K562 (cell line): Measurements from ENCODE around the gene COX20. TPM values are rescaled to one million over a fixed set of nuclear protein-coding genes. Genes with fewer than 3 reads are reported as not detected.
A peak's percentile ranks its signal among the peaks of the same experiment; 100 is the strongest.

Source experiments
- ATAC-seq: fragments of 200-7000 bp; cut with Tn5 transposase; 3 replicates; pipeline ENCODE4 v1.9.1; 2020; ENCODE audit warnings: moderate library complexity
- BruUV-seq: library from RNA; stranded (reverse); fragments of 400-500 nt; replicated peaks from 2 replicates; lab custom pipeline; 2021; lab: Mats Ljungman, UMichigan
- CTCF ChIA-PET: fragments of 300-600 bp; formaldehyde crosslinking; extraction: SDS; loops from one replicate; lab custom pipeline; 2021; ENCODE audit warnings: low intra/inter-chr PET ratio; lab: Yijun Ruan, JAX
- POLR2A ChIA-PET: fragments of 300-600, 350-650 bp; sonication (Branson Sonifier 250); formaldehyde crosslinking; extraction: SDS; loops from one replicate; lab custom pipeline; 2021; ENCODE audit warnings: antibody characterized with exemption, inconsistent platforms; lab: Yijun Ruan, JAX
- DNase-seq, 4 experiments: peaks; one replicate each; pipeline versions ENCODE4 v3.0.0 to v3.0.0-alpha.2; 2011 to 2018; ENCODE audit warnings: low spot score in 3 of 4, mixed read lengths in 3 of 4; ENCODE audit errors: extremely low read depth in 1 of 4
- FAIRE-seq: peaks from 2 replicates; lab custom pipeline; 2011; peaks lifted over from hg19 to GRCh38; lab: Jason Lieb, UNC
- H2AFZ ChIP-seq: 2 replicates; pipeline ENCODE4 v1.6.0; 2011; ENCODE audit warnings: low read depth, low read length, control low read depth, inconsistent platforms
- H3K27ac ChIP-seq: fragments of 200-600 bp; 3 replicates; pipeline ENCODE4 v1.8.0; 2011; ENCODE audit warnings: low read depth, mild to moderate bottlenecking, control low read depth, inconsistent platforms, low read length, moderate library complexity, mixed read lengths; ENCODE audit errors: extremely low read depth
- H3K27me3 ChIP-seq, 2 experiments: fragments of 300-600 bp in 1 of 2; 2 replicates in 1 of 2; 3 replicates in 1 of 2; pipeline versions ENCODE4 v1.6.0 to v1.8.0; 2011; ENCODE audit warnings: inconsistent platforms in 2 of 2, low read length in 2 of 2, mild to moderate bottlenecking in 1 of 2, mixed read lengths in 1 of 2, moderate library complexity in 1 of 2; ENCODE audit not compliant: control insufficient read depth in 2 of 2, insufficient read depth in 2 of 2
- H3K36me3 ChIP-seq: fragments of 300-600 bp; 3 replicates; pipeline ENCODE4 v1.8.0; 2011; ENCODE audit warnings: mild to moderate bottlenecking, low read length, inconsistent platforms; ENCODE audit not compliant: control insufficient read depth, insufficient read depth
- H3K4me1 ChIP-seq, 2 experiments: fragments of 200-600 bp in 1 of 2; replicated peaks in 1 of 2; 2 replicates in 1 of 2; 3 replicates in 1 of 2; pipeline versions ENCODE4 v1.5.1 to v1.8.0; 2011; ENCODE audit warnings: inconsistent platforms in 2 of 2, low read length in 2 of 2, mild to moderate bottlenecking in 1 of 2, mixed read lengths in 1 of 2, moderate library complexity in 1 of 2; ENCODE audit not compliant: control insufficient read depth in 2 of 2, insufficient read depth in 2 of 2
- H3K4me2 ChIP-seq: 2 replicates; pipeline ENCODE4 v1.6.1; 2011; ENCODE audit warnings: low read length, control low read depth, inconsistent platforms, mixed read lengths; ENCODE audit not compliant: insufficient read depth
- H3K4me3 ChIP-seq: fragments of 200-600 bp; sonication (generic), shearing (Covaris generic); 2 replicates; pipeline ENCODE4 v1.5.1; 2016; ENCODE audit warnings: control low read depth, inconsistent platforms
- H3K79me2 ChIP-seq: fragments of 200-600 bp; 3 replicates; pipeline ENCODE4 v1.8.0; 2011; ENCODE audit warnings: low read length, inconsistent platforms; ENCODE audit not compliant: control insufficient read depth, insufficient read depth
- H3K9ac ChIP-seq, 2 experiments: 2 replicates each; pipeline versions ENCODE4 v1.6.0 to v1.6.1; 2011; ENCODE audit warnings: low read depth in 2 of 2, low read length in 2 of 2, control low read depth in 1 of 2, inconsistent platforms in 1 of 2, mild to moderate bottlenecking in 1 of 2, mixed read lengths in 1 of 2; ENCODE audit not compliant: insufficient read depth in 1 of 2
- H3K9me1 ChIP-seq: one replicate; pipeline ENCODE4 v1.6.0; 2011; ENCODE audit warnings: inconsistent platforms, mild to moderate bottlenecking, low read length, moderate library complexity; ENCODE audit not compliant: control insufficient read depth, insufficient read depth
- H3K9me3 ChIP-seq: replicated peaks from 2 replicates; pipeline ENCODE4 v1.5.1; 2011; ENCODE audit warnings: low read depth, low read length, inconsistent platforms; ENCODE audit not compliant: control insufficient read depth, insufficient read depth
- H4K20me1 ChIP-seq: replicated peaks from 2 replicates; pipeline ENCODE4 v1.6.1; 2011; ENCODE audit warnings: low read length, inconsistent platforms, mixed read lengths; ENCODE audit not compliant: control insufficient read depth, insufficient read depth
- CAMTA2 ChIP-seq: fragments of 250-450 bp; sonication (Bioruptor Pico); conservative IDR thresholded peaks from 2 replicates; pipeline ENCODE4 v1.5.1; 2022
- CBX1 ChIP-seq: sonication (generic); IDR thresholded peaks from 2 replicates; pipeline ENCODE4 v1.6.1; 2016; ENCODE audit warnings: antibody characterized with exemption, low read depth, mild to moderate bottlenecking
- DACH1 ChIP-seq: fragments of 450-650 bp; IDR thresholded peaks from 2 replicates; pipeline ENCODE4 v1.6.1; 2018; ENCODE audit not compliant: partially characterized antibody
- KDM1A ChIP-seq, 2 experiments: fragments of 450-650 bp; IDR thresholded peaks; 2 replicates each; pipeline ENCODE4 v1.6.1; 2016; ENCODE audit warnings: mild to moderate bottlenecking in 2 of 2
- NCOA2 ChIP-seq, 2 experiments: fragments of 450-650 bp; IDR thresholded peaks; 2 replicates each; pipeline ENCODE4 v1.6.1; 2018; ENCODE audit warnings: mild to moderate bottlenecking in 2 of 2, moderate library complexity in 1 of 2; ENCODE audit not compliant: partially characterized antibody in 2 of 2
- SMAD3 ChIP-seq: fragments of 450-650 bp; formaldehyde crosslinking; conservative IDR thresholded peaks from 2 replicates; pipeline ENCODE4 v1.4.0; 2020; ENCODE audit warnings: mild to moderate bottlenecking
- TEAD1 ChIP-seq, 2 experiments: fragments of 450-650 bp in 1 of 2; sonication (generic) in 1 of 2; formaldehyde crosslinking; IDR thresholded peaks; 2 replicates each; pipeline versions ENCODE4 v1.4.0 to v1.8.0; 2020 to 2022; ENCODE audit warnings: mild to moderate bottlenecking in 2 of 2, missing genetic modification reagents in 1 of 2
- TRIM25 ChIP-seq: fragments of 450-650 bp; IDR thresholded peaks from 2 replicates; pipeline ENCODE4 v1.7.0; 2016; ENCODE audit warnings: borderline replicate concordance
- ZBTB2 ChIP-seq: fragments of 450-650 bp; IDR thresholded peaks from 2 replicates; pipeline ENCODE4 v1.6.1; 2016; ENCODE audit warnings: antibody characterized with exemption
- ZBTB26 ChIP-seq: fragments of 450-650 bp; formaldehyde crosslinking; IDR thresholded peaks from 2 replicates; pipeline ENCODE4 v1.4.0; 2022; ENCODE audit warnings: missing genetic modification characterization
- ZNF518B ChIP-seq: fragments of 250-450 bp; sonication (Bioruptor Pico); IDR thresholded peaks from 2 replicates; pipeline ENCODE4 v1.5.0; 2021; ENCODE audit warnings: mild to moderate bottlenecking, moderate library complexity
- ZNF655 ChIP-seq: fragments of 250-450 bp; sonication (Bioruptor Pico); IDR thresholded peaks from 2 replicates; pipeline ENCODE4 v1.5.0; 2021
- ZNF696 ChIP-seq: fragments of 250-450 bp; sonication (Bioruptor Pico); conservative IDR thresholded peaks from 2 replicates; pipeline ENCODE4 v1.4.0; 2020; ENCODE audit warnings: mild to moderate bottlenecking, moderate library complexity
- WGBS: fragments of 100-300 bp; shearing (Covaris generic); methylation state at CpG from one replicate; pipeline ENCODE4 v1.1.6; 2016; ENCODE audit warnings: low coverage, mixed read lengths; ENCODE audit not compliant: insufficient coverage; ENCODE audit errors: missing lambda C conversion rate; 5-methylcytosine and 5-hydroxymethylcytosine counted together
- in situ Hi-C: fragments of 300-500 bp; cut with MboI; formaldehyde crosslinking; loops from 4 replicates; pipeline ENCODE4 v1.15.0; 2018; ENCODE audit warnings: inconsistent platforms, mixed read lengths
- intact Hi-C: fragments of 100-400 bp; cut with micrococcal nuclease; formaldehyde crosslinking; loops from 2 replicates; pipeline ENCODE4 v1.14.2; 2022
- polyA plus RNA-seq, 8 experiments: library from polyadenylated mRNA; depleted of rRNA in 4 of 8; stranded (reverse) in 5 of 8; unstranded in 3 of 8; fragments of >200 nt; fragmentation: Nextera tagmentation in 2 of 8; fragmentation: Illumina TruSeq in 1 of 8; extraction: Ambion mirVana in 2 of 8; extraction: Trizol in 1 of 8; gene quantifications; 2 replicates each; pipeline versions ENCODE4 v1.2.1 to v1.2.3, GENCODE V29; 2011 to 2014; ENCODE audit warnings: inconsistent platforms in 1 of 8, missing spikeins in 1 of 8
- total RNA-seq, 7 experiments: library from RNA; depleted of rRNA in 6 of 7; stranded (reverse); fragments of >200 nt in 6 of 7; fragmentation: Illumina TruSeq in 2 of 7; extraction: Trizol in 2 of 7; gene quantifications; 2 replicates each; pipeline versions ENCODE4 v1.2.1 to v1.2.3, GENCODE V29; 2011 to 2021; ENCODE audit warnings: low replicate concordance in 1 of 7

COX20 gene
- total and polyA plus RNA-seq, 9 of the 15 experiments (the other 6 are each of a cell fraction or from before 2014, with no cell fraction given), result 41.5 to 192 (median 84.3) TPM

- peaks cover 36 to 44% of the 10 kb centered on the region in 2 experiments for H3K27me3 ChIP-seq
- H3K79me2 ChIP-seq, result no peaks in the 10 kb centered on the region
- in situ Hi-C loops (no loop called here), intact Hi-C loops (no loop called here)
- no TSS peak for BruUV-seq
- POLR2A ChIA-PET, result interaction anchor here (0.6 to 1.9 kb wide), 2 partner anchors 13 to 18 kb away, joined by 3 to 5 read pairs; no protein-coding TSS in a partner anchor
- ATAC-seq (peak; percentile 20), DNase-seq (peak in 1 of 4 experiments; percentile 18), FAIRE-seq (no peak)
- no peak overlapping the region for H3K4me3 ChIP-seq
- no peaks in the 10 kb centered on the region for H4K20me1 ChIP-seq
- H3K9me3 ChIP-seq, result no peaks in the 10 kb centered on the region
- H3K36me3 ChIP-seq, result no peaks in the 10 kb centered on the region
- peak overlapping the region; percentile 13 for H3K4me2 ChIP-seq
- no peak overlapping the region for H3K27ac ChIP-seq
- peak overlapping the region; percentile 32; the same call in 1 of the 2 replicates for H2AFZ ChIP-seq
- CTCF ChIA-PET, result no interaction called here
- no peak overlapping the region for H3K9ac ChIP-seq
- no peaks in the 10 kb centered on the region for H3K4me1 ChIP-seq
- H3K9me1 ChIP-seq, result no peaks in the 10 kb centered on the region
- WGBS, result 8% methylated on average over 15 of the region's 15 CpGs
- TF ChIP-seq ZNF696 (CRISPR knock-in tag) (no peak), TEAD1 (CRISPR knock-in tag; IDR thresholded peaks at IDR 0.05) (no peak), ZNF655 (CRISPR knock-in tag) (no peak), CBX1 (no peak), CAMTA2 (CRISPR knock-in tag) (no peak), NCOA2 (IDR thresholded peaks at IDR 0.05; ENCODE audit: partially characterized antibody in 2 of 2) (no peak), DACH1 (no peak), ZBTB2 (no peak), SMAD3 (CRISPR knock-in tag) (no peak), KDM1A (IDR thresholded peaks at IDR 0.05) (no peak), ZBTB26 (no peak), ZNF518B (CRISPR knock-in tag) (no peak), TRIM25 (no peak)
Measured at GRCh38 chr1:244815600-244816099, 19.8 kb upstream of the COX20 start.
